Measurements from ENCODE around the gene HBS1L.

HBS1L gene

DNA sequence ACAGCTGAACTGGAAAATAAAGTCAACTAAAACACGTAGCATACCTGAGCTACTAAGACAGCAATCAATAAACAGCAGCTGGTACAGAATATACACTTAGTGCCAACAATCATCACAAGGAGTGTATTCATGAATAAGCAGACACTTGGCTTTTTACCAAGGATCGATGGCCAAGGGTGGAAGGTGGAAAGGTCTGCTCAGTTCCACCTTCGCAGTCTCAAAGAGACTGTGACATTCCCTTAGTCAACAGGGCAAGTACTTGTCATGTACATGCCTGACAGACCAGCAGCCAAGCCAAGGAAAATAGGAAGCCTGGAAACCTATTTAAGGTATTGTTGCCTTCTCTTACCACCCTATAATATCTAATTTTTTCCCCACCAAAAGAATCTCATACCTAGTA is 21.4 kb downstream of the HBS1L start:
- DNase-seq: no peak

DNA sequence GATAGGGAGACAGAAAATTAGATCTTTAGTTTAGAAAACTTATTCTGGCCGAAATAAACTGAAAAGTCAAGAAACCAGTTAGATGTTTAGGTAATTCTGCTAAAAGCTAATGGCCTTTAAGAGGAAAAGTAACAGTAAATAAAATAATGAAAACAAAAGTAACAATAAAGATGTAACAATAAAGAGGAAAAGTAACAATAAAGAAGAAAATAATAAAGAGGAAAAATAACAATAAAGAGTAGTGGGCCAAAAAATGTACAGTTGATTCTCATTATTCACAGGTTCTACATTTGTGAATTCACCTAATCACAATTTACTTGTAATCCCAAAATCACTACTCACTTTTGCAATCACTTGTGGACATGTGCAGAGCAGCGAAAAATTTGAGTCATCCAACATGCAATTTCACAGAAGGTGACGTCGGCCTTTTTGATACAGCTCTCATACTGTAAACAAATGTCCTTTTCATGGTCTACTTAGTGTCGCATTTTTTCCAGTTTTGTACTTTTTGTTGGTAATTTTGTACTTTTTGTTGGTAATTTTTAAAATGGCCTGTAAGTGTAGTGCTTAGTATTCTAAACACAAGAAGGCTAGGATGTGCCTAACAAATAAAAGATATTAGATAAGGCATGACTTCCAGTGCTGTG is 24.0 kb downstream of the HBS1L start:
- no peak for DNase-seq

DNA sequence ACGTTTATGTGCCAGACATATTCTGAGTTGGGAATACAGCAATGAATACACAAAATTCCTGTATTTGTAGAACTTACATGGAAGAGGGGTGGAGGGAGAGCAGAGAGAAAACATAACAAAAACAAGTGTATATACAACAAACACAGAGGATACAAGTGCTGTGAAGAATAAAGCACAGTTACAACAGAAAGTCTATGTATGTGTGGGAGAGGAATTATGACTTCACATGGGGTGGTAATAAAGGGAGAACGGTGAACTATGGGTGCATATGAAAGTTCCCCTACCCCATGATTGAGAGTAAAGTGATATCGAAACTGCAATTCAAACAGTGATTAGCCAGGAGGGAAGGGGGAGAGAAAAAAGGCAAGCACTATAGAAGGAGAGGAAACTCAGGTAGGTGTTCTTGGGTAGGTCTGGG is 24.6 kb downstream of the HBS1L start:
- DNase-seq: no peak

DNA sequence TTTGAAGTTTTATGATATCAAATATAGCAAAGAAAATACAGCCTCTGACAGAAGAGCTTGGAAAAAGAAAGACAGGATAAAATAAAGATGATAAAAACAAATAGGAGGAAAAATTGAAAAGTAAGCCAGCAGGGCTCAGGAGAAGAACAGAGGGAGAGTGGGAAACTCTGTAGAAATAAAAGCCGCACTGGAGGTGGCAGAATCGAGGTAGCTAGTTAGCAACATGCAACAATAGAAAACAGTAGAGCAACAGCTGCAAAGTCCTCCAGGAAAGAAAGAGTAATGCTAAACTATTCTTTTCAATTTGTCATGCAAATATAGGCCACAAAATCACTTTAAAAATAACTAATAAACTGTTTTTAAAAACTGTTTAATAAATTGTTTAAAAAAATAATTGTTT is 28.8 kb downstream of the HBS1L start:
- DNase-seq: no peak

DNA sequence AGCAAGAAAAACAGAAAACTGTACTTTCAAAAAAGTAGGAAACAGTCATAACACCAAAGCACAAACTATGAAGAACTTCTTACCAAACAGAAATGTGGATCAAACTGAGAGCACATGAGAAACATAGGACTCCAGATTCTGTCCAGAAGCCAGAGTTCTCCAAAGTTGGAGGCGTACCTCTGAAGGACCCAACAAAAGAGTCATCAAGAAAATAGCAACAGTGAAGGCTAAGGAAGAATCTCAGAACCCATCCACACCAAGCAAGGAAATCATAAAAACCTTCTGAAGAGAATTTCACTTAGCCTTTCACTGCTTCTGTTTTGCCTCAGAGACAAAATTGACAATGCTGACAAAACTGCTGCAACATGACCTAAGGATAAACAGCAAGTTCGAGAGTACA is 29.4 kb downstream of the HBS1L start:
- no peak for DNase-seq

DNA sequence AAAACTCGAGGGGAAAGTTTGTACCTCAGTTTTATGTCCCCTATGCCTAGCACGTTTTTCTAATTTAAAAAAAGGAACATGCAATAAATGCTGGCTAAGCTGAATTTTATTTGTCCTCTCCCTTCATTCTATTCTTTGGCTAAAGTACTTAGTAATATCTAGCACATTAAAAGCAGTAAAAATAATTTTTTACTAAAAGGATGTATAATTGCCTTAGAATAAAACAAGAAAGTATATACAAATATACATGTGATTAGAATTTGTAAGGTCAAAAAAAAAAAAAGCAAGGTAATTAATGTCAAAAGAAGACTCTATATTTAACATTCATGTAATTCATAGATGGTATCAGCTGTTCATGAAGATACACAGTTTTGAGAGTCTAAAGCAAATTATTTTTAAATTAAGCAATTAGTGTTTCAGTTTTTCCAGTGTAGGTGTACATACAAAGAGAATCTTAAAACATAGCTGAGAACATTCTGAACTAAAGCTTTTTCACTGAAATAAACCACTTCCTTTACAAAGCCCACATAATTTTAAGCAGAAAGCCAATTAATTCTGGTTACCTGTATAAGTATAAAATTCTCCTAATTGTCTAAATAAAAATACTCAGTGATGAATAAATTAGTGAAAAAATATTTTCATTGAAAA is 32.4 kb downstream of the HBS1L start:
- no peak for DNase-seq

DNA sequence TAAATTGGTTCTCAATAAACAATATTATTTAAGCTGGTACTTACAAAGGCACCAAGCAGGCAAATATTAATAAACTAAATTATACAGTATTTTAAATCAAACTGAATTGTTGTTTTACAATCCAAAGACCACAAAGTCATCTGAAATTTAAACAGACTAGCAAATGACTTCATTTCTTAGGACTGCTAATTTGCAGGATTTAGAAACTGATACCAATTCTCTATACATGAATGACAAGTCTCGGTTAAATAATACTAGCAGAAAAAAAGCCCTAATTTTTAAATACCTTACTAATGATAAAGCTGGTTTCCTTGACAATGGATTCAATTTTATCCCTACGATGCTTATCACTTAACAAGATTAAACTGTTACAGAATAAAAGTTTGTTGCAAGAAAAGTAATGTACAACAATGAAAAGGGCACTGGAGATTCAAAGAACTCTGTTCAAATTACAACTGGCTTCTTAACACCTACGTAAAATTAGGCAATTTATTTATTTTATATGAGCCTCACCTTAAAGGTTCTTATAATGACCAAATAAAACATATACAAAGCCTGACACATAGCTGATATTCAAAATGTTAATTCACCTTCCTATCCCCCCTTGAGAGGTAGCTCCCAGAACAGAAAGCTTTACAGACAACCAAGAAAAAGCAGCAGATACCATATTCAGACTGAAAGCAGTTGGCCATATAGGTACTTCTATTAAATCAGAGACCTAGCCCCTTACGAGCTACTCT is 33.1 kb downstream of the HBS1L start:
- DNase-seq: no peak

DNA sequence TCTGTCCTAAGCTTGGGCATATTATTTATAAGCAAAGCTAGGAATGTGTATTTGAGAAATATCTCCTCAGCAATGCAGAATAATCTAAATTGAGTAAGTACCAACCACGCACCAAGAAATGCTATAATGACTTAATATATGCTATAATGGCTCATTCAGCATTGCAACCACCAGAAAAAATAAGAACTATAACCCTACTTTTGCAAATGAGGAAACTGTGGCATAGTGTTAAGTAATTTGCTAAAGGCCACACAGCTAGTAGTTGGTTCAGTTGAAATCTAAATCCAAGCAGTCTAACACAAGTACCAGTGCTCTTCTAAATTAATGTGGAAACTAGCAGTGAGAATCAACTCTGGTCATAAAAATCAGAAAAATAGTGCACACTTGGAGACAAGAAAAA is 35.7 kb downstream of the HBS1L start:
- no peak for DNase-seq

DNA sequence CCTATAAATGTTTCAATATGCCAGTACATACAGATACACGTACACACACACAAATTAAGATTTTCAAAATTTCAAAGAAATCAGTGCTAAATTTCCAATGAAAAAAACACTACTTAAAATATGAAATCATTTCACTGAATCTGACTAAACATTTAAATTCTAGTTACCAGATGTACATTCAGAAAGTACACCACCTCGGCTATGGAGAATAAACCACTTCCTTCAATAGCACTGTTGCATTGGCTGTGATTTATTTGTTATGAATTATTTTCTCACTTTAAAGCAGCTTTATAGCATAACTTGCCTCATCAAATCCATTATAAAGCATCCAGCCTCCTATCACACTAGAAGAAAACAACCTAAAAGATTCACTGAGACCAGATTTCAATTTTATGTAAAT is 36.6 kb downstream of the HBS1L start:
- no peak for DNase-seq

DNA sequence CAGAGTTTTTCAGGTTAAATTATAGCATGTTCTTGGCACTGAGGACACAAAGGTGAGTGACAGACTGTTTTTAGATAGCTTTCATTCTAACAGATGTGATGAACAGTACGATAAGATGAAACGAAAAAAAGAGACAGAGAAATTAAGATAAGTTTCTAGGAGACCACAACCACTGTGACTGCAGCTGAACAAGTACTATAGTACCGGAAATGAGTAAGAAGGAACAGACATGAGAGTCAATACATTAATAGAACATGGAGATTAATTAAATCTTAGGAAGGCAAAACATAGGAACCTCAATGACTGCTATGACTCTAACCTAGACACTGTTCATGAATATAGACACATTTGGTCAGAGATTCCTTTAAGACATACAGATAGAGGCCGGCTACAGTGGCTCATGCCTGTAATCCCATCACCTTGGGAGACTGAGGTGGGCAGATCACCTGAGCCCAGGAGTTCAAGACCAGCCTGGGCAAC is 40.2 kb downstream of the HBS1L start:
- DNase-seq: peak in 1 of 2 experiments; percentile 35

DNA sequence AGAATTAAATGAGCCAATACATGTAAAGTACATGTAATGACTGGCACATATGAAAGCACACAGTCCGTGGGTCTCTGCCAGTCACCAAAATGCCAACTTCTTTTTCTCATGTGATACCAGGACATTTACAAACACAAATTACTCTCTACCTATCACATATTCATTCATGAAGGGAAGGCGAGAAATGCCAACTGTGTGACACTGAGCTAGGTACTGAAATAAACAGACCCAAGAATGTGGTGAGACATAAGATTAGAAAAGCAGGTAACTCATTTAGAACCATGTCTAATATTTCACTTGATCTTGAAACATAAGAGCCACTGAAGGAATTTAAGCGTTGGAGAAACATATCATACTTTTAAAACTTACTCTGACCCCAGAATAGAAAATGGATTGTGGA is 41.4 kb downstream of the HBS1L start:
- DNase-seq: no peak

DNA sequence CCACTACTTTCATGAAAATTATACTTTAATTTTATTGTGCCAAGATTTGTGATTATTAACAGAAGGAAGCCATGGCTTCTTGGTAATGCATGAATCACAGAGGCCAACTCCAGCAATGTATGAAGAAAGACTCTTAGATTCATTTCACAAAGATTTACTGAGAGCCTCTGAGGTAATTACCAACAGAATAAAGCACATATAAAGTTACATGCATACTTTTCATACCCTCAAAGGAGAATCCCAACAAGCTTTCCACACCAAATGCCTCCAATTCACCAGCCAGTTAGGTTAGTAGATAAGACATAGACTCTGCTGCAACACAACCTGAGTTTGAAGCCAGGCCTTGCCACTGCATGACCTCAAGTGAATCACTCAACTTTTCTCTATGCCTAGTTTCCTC is 41.9 kb downstream of the HBS1L start:
- no peak for DNase-seq

DNA sequence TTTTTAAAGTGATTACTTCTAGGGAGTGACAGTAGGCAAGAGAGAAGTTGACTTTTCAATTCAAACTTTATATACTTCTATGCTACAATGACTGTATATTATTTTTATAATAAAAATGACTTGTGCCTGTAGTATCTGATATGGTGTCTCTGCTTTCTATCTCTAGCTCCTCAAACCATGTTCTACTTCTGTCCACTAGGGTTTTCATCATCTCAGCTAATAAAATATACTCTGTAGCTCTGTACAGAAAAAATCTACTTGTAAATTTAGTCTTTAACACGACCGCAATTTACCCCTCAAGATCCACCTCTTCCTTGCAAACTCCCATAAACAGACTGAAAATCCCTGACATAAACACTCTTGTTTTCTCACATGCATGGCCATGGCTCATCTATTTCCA is 42.3 kb downstream of the HBS1L start:
- DNase-seq: no peak

DNA sequence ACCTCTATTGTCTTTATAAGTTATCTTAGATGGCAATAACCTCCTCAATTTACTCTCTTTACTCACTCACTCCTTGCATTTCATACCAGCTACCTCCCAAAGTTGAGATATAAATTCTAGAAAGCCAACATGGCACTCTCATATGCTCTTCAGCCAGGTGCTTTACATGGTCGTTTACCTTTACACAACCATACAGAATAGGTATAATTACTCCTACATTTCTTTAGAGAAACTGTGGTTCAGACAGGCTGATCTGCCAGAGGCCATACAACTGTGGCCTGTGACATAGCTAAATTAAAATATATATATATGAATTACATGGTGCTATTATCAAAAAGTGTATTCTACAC is 45.7 kb downstream of the HBS1L start:
- DNase-seq: no peak

DNA sequence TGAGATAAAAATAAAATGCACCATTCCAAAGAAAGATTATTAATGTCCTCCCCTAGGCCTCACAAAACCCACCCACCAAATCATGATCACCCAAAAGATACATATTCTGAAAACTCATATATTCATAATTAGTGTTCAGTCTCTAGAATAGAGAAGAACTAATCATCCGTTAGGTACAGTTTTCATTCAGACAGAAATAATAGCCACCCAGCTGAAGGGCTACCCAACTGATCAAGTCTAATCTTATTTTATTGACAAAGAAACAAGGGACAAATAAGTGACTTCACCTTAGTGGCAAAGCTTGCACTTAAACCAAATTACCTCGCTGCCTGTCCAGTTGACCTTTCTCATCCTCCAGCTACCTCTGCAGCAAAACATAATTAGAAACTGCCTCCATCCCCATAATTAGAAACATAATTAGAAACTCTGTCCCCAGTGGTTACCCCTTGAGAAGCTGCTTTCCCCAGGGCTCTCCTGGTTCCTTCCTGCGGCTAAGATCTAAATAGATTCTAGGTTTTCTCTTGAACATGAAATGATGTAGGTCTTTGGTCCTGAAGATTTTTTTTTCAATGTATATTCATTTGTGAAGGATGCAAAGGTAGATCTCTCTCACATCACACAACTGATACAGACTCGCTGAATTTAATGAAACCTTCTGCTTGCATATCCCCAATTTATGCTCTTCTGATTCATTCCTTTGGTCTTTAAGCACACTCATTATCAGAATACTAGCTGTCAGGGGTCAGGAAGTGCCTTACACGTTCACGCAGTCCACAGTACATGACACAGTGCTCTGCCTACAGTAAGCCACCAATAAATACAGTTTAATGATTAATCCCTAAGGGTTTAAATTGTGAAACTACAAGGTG is 46.3 kb downstream of the HBS1L start:
- DNase-seq: no peak

DNA sequence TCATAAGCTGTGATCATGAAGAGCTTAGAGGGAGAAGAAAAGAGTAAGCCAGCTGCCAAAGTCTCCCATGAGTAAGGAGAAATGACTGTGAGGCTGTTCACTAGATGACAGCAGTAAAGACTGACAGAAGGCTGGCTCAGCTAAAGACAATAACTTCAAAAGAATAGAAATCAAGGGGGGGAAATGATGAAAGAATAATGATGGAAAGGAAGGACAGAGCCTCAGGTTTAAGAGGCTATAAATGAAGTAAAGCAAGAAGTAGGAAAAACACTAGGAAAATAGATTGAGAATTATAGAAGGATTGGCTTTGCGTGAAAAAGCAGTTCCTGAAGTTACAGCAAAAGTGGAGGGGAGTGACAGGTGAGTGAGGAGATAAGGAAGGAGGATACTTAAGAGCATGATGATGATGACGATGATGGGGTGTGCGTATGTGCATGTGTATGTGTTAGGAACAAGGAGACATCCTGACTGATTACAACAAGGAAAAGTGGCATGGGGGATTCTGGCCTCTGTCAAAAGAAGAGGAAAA is 48.2 kb downstream of the HBS1L start:
- no peak for DNase-seq

DNA sequence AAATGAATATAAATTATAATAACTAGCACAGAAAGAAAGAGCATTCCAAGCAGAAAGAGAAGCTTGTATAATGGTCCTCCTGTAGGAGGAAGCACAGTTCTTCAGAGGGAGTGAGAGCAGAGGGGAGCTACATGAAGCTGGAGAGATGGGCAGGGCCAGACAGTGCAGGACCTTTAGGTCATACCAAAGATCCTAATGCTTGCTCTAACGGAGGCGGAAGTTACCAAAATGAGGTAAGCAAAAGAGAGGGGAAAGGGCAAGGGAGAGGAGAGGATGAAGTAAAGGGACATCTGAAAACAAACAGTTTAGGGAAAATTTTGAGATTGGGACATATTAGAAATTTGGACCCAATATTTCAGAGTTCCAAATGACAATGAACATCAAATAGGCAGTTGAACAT is 50.2 kb downstream of the HBS1L start:
- no peak for DNase-seq

DNA sequence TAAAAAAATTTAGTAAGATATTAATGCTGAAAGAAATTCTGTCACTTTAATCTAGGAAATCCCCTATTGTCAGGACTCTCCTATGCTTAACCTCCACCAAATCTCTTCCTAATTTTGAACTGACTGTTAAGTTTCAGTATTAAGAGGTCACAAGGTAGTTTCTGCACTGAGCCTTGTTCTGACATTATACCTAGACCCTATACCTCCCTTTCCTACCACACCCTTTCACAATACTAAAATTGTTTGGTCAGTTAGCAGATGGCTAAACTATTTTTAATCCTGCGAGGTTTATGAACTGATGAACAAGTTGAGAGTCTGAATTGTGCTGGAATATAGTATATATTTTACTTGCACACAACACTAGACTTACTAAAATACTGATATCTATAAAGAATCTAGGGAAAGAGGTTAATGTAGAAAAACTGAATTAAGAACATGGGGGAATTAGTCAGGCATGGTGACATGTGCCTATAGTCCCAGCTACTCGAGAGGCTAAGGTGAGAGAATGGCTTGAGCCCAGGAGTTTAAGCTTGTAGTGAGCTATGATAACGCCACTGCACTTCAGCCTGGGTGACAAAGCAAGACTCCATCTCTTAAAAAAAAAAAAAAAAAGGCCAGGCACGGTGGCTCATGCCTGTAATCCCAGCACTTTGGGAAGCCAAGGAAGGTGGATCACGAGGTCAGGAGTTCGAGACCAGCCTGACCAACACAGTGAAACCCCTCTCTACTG is 51.5 kb downstream of the HBS1L start:
- DNase-seq: no peak

DNA sequence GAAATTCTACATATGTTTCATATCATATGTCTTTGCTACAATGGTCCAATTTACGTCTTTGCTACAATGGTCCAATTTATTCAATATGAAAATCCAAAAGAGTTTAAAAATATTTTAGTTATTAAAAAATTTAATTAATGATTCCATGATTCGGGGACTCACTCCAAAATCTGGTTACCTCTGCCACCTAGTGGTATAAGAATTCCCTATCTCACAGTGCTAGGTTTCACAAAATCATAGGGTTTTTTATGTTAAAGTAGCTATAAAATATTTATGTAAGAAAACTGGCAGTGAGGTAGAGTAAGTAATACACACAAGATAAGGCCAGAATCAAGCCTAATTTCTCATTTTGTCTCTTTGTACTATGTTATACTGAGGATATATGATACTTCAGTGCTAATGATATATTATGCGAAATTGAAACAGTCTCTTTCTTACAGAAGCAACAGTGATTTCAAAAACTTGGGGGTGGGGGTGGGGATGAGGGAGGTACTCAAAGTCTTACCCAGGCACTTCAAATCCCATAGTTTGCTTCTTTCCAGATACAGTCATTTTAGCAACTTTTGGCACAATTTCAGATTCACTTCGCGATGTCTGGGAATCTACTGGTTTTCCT is 52.3 kb downstream of the HBS1L start:
- DNase-seq: no peak

DNA sequence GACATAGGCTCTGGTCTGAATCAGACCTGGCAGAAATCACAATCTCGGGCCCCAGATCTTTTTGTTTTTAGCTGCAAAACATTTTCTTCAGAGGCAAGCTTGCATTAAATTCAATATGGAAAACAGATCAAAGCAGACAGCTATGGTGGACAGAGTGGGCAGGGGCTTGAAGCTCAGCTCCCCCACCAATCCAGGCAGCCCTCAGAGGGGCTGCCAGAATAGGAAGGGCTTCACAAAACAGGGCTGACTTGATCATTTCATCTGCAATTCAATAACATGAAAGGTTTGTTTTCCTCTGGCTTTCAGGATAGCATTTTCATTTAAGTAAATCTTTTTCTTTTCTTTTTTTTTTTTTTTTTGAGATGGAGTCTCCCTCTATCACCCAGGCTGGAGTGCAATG is 55.5 kb downstream of the HBS1L start:
- no peak for DNase-seq

DNA sequence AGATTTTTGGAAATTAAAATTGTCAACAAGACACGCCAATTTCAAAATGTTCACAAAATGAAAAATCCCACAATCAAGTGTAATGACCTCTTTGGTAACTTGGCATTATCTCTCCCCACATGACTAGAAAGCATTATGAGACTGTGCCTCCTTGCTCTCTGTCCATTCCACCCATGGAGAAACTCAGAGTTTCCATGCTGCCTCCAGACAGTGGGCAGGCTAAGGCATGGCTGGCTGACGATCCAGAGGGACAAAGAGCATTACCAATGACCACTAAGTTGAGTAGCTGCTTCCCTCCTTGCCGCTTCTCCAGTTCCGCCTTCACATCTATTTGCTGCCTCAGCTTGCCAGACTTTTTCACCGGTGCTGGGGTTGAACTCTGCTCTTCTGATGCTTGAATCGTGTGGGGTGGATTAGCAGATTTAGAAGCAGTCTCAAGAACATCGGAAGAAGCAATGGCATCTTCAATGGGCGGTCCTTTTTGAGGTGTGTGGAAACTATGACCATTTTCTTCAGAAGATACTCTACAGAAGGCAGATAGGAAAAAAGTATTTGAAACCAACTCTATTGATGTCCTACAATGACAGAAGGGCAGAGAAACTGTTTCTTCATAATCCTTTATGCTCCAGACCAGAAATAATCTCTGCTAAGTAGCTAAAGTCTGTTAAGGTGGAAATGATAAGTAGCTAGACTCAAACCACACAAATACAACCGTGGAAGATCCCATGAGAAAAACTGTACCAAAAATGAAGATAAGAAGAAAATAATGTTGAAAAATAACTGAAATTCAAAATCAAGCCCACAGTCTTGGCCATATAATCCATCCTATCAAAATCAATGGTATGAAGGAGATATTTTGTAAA is 57.3 kb downstream of the HBS1L start:
- DNase-seq: no peak
